ENCODE data around the gene PI4K2B. TPM values are rescaled to one million over a fixed set of nuclear protein-coding genes. Genes with fewer than 3 reads are reported as not detected.
A peak's percentile ranks its signal among the peaks of the same experiment; 100 is the strongest.
"Not testable (repeated sequence)": the region's sequence is repeated elsewhere in the genome, so short reads cannot be mapped to it uniquely, and the experiment has no call there.

PI4K2B gene
- total and polyA plus RNA-seq, 4 donors: 5.5 to 10.5 (median 7.4) TPM

- DNase-seq (ENCODE audit: low read depth in 4 of 6, low spot score in 6 of 6): peak; percentile 81 to 97 (median 88)
- Histone ChIP-seq H3K27me3 (ENCODE audit: control insufficient read depth, insufficient read depth, low read length) (no peaks in the 10 kb centered on the region), H3K27ac (ENCODE audit: low read depth, low read length) (peak within 1 kb of the TSS; percentile 33), H3K36me3 (ENCODE audit: control insufficient read depth, insufficient read depth, low read length) (peaks cover 7% of the 10 kb centered on the region), H3K9me3 (ENCODE audit: control insufficient read depth, insufficient read depth, low read length) (no peaks in the 10 kb centered on the region), H3K4me1 (ENCODE audit: control insufficient read depth, insufficient read depth, low read length) (peaks cover 19% of the 10 kb centered on the region), H3K4me3 (ENCODE audit: low read depth, low read length) (peak within 1 kb of the TSS; percentile 87)
- 0% methylated on average over 27 of the region's 40 CpGs for WGBS (ENCODE audit: insufficient coverage)
Measured at GRCh38 chr4:25312496-25313200, 78.8 kb downstream of the PI4K2B start, which contains the start of gene ZCCHC4. Gene ZCCHC4, plus strand, starts transcription at chr4:25312774. Its CDS starts 36 bp downstream, at chr4:25312810.

DNA sequence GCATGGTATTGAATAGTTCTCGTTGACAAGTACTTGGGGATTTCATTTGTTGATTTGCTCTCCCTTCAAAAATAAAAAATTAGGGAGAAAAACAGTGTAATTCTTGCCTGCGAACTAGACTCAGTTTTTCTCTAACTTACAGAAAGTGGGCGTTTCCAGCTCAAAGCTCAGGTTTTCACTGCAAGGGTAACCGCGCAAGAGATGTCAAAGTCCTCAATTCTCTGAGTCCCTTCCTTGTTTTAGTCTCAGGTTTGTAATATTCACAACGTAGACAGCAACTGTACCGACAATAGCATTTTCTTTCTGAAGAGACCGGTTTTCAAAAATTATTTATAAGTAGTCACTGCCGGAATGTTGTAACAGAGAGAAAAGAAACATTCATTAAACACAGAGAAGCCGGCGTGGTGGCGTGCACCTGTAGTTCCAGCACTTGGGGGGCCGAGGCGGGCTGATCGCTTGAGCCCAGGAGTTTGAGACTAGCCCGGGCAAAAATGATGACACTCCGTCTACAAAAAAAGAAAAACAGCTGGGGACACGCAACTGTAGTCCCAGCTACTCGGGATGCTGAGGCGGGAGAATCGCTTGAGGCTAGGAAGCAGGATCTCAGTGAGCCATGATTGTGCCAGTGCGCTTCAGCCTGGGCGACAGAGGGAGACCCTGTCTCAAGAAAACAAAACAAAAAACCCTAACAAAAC is 79.5 kb downstream of the PI4K2B start:
- Histone ChIP-seq H3K27me3 (ENCODE audit: control insufficient read depth, insufficient read depth, low read length) (no peaks in the 10 kb centered on the region), H3K4me1 (ENCODE audit: control insufficient read depth, insufficient read depth, low read length) (peaks cover 12% of the 10 kb centered on the region), H3K4me3 (ENCODE audit: low read depth, low read length) (peak overlapping the region; percentile 87), H3K27ac (ENCODE audit: low read depth, low read length) (peak overlapping the region; percentile 31), H3K36me3 (ENCODE audit: control insufficient read depth, insufficient read depth, low read length) (peaks cover 7% of the 10 kb centered on the region), H3K9me3 (ENCODE audit: control insufficient read depth, insufficient read depth, low read length) (no peaks in the 10 kb centered on the region)
- no peak for DNase-seq (ENCODE audit: low read depth in 4 of 6, low spot score in 6 of 6)
- 10% methylated on average over 13 of the region's 23 CpGs for WGBS (ENCODE audit: insufficient coverage)

- no CpG with 5 or more reads among the region's 2 CpGs for WGBS (ENCODE audit: insufficient coverage)
- Histone ChIP-seq H3K27ac (ENCODE audit: low read depth, low read length) (no peak overlapping the region), H3K4me3 (ENCODE audit: low read depth, low read length) (no peak overlapping the region), H3K4me1 (ENCODE audit: control insufficient read depth, insufficient read depth, low read length) (no peaks in the 10 kb centered on the region), H3K36me3 (ENCODE audit: control insufficient read depth, insufficient read depth, low read length) (peaks cover 22% of the 10 kb centered on the region), H3K27me3 (ENCODE audit: control insufficient read depth, insufficient read depth, low read length) (no peaks in the 10 kb centered on the region), H3K9me3 (ENCODE audit: control insufficient read depth, insufficient read depth, low read length) (no peaks in the 10 kb centered on the region)
- DNase-seq (ENCODE audit: low read depth in 4 of 6, low spot score in 6 of 6): peak in 1 of 6 donors; percentile 69
Measured at GRCh38 chr4:25320336-25320735, 86.5 kb downstream of the PI4K2B start.

GRCh38 chr4:25320773-25321172 is 86.9 kb downstream of the PI4K2B start:
- no peaks in the 10 kb centered on the region for H3K9me3 ChIP-seq (ENCODE audit: control insufficient read depth, insufficient read depth, low read length)
- no peaks in the 10 kb centered on the region for H3K4me1 ChIP-seq (ENCODE audit: control insufficient read depth, insufficient read depth, low read length)
- WGBS (ENCODE audit: insufficient coverage): no CpG with 5 or more reads among the region's 1 CpG
- no peaks in the 10 kb centered on the region for H3K27me3 ChIP-seq (ENCODE audit: control insufficient read depth, insufficient read depth, low read length)
- no peak overlapping the region for H3K4me3 ChIP-seq (ENCODE audit: low read depth, low read length)
- no peak overlapping the region for H3K27ac ChIP-seq (ENCODE audit: low read depth, low read length)
- H3K36me3 ChIP-seq (ENCODE audit: control insufficient read depth, insufficient read depth, low read length): peaks cover 18% of the 10 kb centered on the region
- DNase-seq (ENCODE audit: low read depth in 4 of 6, low spot score in 6 of 6): no peak

GRCh38 chr4:25321703-25322102 is 87.9 kb downstream of the PI4K2B start:
- H3K4me1 ChIP-seq (ENCODE audit: control insufficient read depth, insufficient read depth, low read length): no peaks in the 10 kb centered on the region
- no peak for DNase-seq (ENCODE audit: low read depth in 4 of 6, low spot score in 6 of 6)
- peaks cover 18% of the 10 kb centered on the region for H3K36me3 ChIP-seq (ENCODE audit: control insufficient read depth, insufficient read depth, low read length)
- no peaks in the 10 kb centered on the region for H3K27me3 ChIP-seq (ENCODE audit: control insufficient read depth, insufficient read depth, low read length)
- H3K27ac ChIP-seq (ENCODE audit: low read depth, low read length): no peak overlapping the region
- H3K9me3 ChIP-seq (ENCODE audit: control insufficient read depth, insufficient read depth, low read length): no peaks in the 10 kb centered on the region
- no peak overlapping the region for H3K4me3 ChIP-seq (ENCODE audit: low read depth, low read length)
- WGBS (ENCODE audit: insufficient coverage): 100% methylated on average over 1 of the region's 3 CpGs

DNA sequence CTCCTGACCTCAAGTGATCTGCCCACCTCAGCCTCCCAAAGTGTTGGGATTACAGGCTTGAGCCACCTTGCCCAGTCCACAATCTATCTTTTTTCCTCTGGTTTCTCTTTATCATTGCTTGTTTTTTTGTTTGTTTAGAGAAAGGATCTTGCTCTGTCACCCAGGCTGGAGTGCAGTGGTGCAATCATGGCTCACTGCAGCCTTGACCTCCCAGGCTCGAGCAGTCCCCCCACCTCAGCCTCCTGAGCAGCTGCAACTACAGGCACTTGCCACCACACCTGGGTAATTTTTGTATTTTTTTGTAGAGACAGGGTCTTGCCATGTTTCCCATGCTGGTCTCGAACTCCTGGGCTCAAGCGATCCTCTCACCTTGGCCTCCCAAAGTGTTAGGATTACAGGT is 94.6 kb downstream of the PI4K2B start:
- WGBS (ENCODE audit: insufficient coverage): 100% methylated on average over 1 of the region's 3 CpGs
- H3K4me1 ChIP-seq (ENCODE audit: control insufficient read depth, insufficient read depth, low read length); DNase-seq (ENCODE audit: low read depth in 4 of 6, low spot score in 6 of 6); H3K36me3 ChIP-seq (ENCODE audit: control insufficient read depth, insufficient read depth, low read length); H3K27me3 ChIP-seq (ENCODE audit: control insufficient read depth, insufficient read depth, low read length); H3K9me3 ChIP-seq (ENCODE audit: control insufficient read depth, insufficient read depth, low read length); H3K27ac ChIP-seq (ENCODE audit: low read depth, low read length); H3K4me3 ChIP-seq (ENCODE audit: low read depth, low read length): not testable (repeated sequence)

Small RNA genes within 50 kb of the gene (small RNA-seq; reads per million reads assigned to genes)
- gene RF00004 (ENCODE audit: low replicate concordance): not detected

Other genes with a start within 250 kb of the PI4K2B start
- 10 to 100 TPM in 1 of 2 donors, 1 to 10 TPM in 1; 6.4 to 19.7 TPM for gene LGI2, start 203.1 kb upstream of the PI4K2B start, total RNA-seq
- 10 to 100 TPM; 19.3 to 20.0 TPM for gene LGI2, start 203.1 kb upstream of the PI4K2B start, polyA plus RNA-seq (ENCODE audit: insufficient read length in 2 of 2)
- 10 to 100 TPM; 14.7 to 17.2 TPM for gene SEPSECS, start 73.6 kb upstream of the PI4K2B start, total RNA-seq
- gene SEPSECS, start 73.6 kb upstream of the PI4K2B start, polyA plus RNA-seq (ENCODE audit: insufficient read length in 2 of 2): 10 to 100 TPM in 1 of 2 donors, 1 to 10 TPM in 1; 9.5 to 10.0 TPM
- 10 to 100 TPM; 14.3 to 17.9 TPM for gene ZCCHC4, start 78.7 kb downstream of the PI4K2B start, total RNA-seq
- gene ZCCHC4, start 78.7 kb downstream of the PI4K2B start, polyA plus RNA-seq (ENCODE audit: insufficient read length in 2 of 2): 1 to 10 TPM; 9.2 to 9.3 TPM
- gene ANAPC4, start 143.2 kb downstream of the PI4K2B start, total RNA-seq: 10 to 100 TPM; 36.8 to 48.8 TPM
- gene ANAPC4, start 143.2 kb downstream of the PI4K2B start, polyA plus RNA-seq (ENCODE audit: insufficient read length in 2 of 2): 10 to 100 TPM; 36.2 to 38.3 TPM

Data from spinal cord (tissue), 10 donors.